GM10266 (cell line): Measurements from ENCODE around the gene TRAM1L1.

Experiments
- DNase-seq: peaks from one replicate; pipeline ENCODE4 v3.0.0; 2012; ENCODE audit errors: extremely low spot score
- CTCF ChIP-seq: IDR thresholded peaks from 2 replicates; pipeline ENCODE4 v1.5.1; 2012; ENCODE audit warnings: mild to moderate bottlenecking, low read depth; ENCODE audit not compliant: control insufficient read depth, insufficient read depth; ENCODE audit errors: missing control alignments

TRAM1L1 gene

GRCh38 chr4:117063961-117064696, 21.2 kb downstream of the TRAM1L1 start:
- no peak for TF ChIP-seq CTCF
- no peak for DNase-seq

- no peak for TF ChIP-seq CTCF
- no peak for DNase-seq
Measured at GRCh38 chr4:117042962-117043361, 42.4 kb downstream of the TRAM1L1 start.
